OCI-M2 (cell line): ENCODE measurements around the gene BCHE.

Source experiments
- DNase-seq: peaks from one replicate; lab custom pipeline; 2025; ENCODE audit not compliant: unreplicated experiment; lab: John Stamatoyannopoulos, UW

BCHE gene

GRCh38 chr3:165753560-165753959, 83.7 kb downstream of the BCHE start:
- DNase-seq: no peak

- no peak for DNase-seq
Measured at GRCh38 chr3:165751637-165752036, 85.6 kb downstream of the BCHE start.

GRCh38 chr3:165749821-165750220, 87.4 kb downstream of the BCHE start:
- DNase-seq: no peak

- DNase-seq: no peak
Measured at GRCh38 chr3:165749241-165749640, 88.0 kb downstream of the BCHE start.

- DNase-seq: no peak
Measured at GRCh38 chr3:165748094-165748493, 89.1 kb downstream of the BCHE start.

GRCh38 chr3:165746874-165747273, 90.3 kb downstream of the BCHE start:
- DNase-seq: no peak

- DNase-seq: no peak
Measured at GRCh38 chr3:165744025-165744424, 93.2 kb downstream of the BCHE start.

GRCh38 chr3:165742351-165742750, 94.9 kb downstream of the BCHE start:
- no peak for DNase-seq

GRCh38 chr3:165729756-165730155, 107.5 kb downstream of the BCHE start:
- no peak for DNase-seq

- no peak for DNase-seq
Measured at GRCh38 chr3:165728924-165729323, 108.3 kb downstream of the BCHE start.

- no peak for DNase-seq
Measured at GRCh38 chr3:165725296-165725695, 111.9 kb downstream of the BCHE start.
